Progenitor cell of endocrine pancreas (in vitro differentiated cells): ENCODE data around the gene PLA2G2F. TPM values are rescaled to one million over a fixed set of nuclear protein-coding genes. Genes with fewer than 3 reads are reported as not detected.

Experiments
- DNase-seq: peaks from one replicate; pipeline ENCODE4 v3.0.0; 2021; ENCODE audit warnings: low spot score; ENCODE audit not compliant: unreplicated experiment
- H3K27ac Mint-ChIP-seq: 2 replicates; pipeline ENCODE4 v1.8.0; 2021; ENCODE audit warnings: mild to moderate bottlenecking, moderate library complexity, mixed read lengths
- H3K27me3 Mint-ChIP-seq: 2 replicates; pipeline ENCODE4 v1.8.0; 2021; ENCODE audit warnings: mixed read lengths
- H3K36me3 Mint-ChIP-seq: 2 replicates; pipeline ENCODE4 v1.8.0; 2022; ENCODE audit warnings: mixed read lengths; ENCODE audit not compliant: insufficient read depth
- H3K4me1 Mint-ChIP-seq: 2 replicates; pipeline ENCODE4 v1.8.0; 2021; ENCODE audit warnings: low read depth, mixed read lengths
- H3K4me3 Mint-ChIP-seq: 2 replicates; pipeline ENCODE4 v1.8.0; 2021; ENCODE audit warnings: low read depth, mild to moderate bottlenecking, moderate library complexity, mixed read lengths
- H3K9me3 Mint-ChIP-seq: 2 replicates; pipeline ENCODE4 v1.8.0; 2021; ENCODE audit warnings: low read depth, mixed read lengths
- CTCF ChIP-seq: fragments of 200-600 bp; sonication (generic); IDR thresholded peaks from one replicate; pipeline ENCODE4 v1.5.0; 2021; ENCODE audit warnings: antibody characterized with exemption, mild to moderate bottlenecking; ENCODE audit not compliant: unreplicated experiment
- long read RNA-seq: library from polyadenylated mRNA; unstranded; transcript quantifications from one replicate; pipeline ENCODE4 v2.0.0, GENCODE V29; 2020
- total RNA-seq: library from RNA; stranded (reverse); gene quantifications from 2 replicates; pipeline ENCODE4 v1.2.1, GENCODE V29; 2021

The PLA2G2F gene
- total RNA-seq: not detected in 2 replicates
- long read RNA-seq: 0 reads

GRCh38 chr1:20138961-20139550, at the start of gene PLA2G2F:
TSS of gene PLA2G2F (plus strand) at chr1:20139323. CDS start at chr1:20139428, 105 bp downstream.
- Mint-ChIP-seq H3K4me1 (peaks cover 6% of the 10 kb centered on the region), H3K36me3 (no peaks in the 10 kb centered on the region), H3K4me3 (no peak within 1 kb of the TSS), H3K9me3 (peaks cover 4% of the 10 kb centered on the region), H3K27me3 (peaks cover 17% of the 10 kb centered on the region), H3K27ac (no peak within 1 kb of the TSS)
- no peak for TF ChIP-seq CTCF
- DNase-seq: no peak

DNA sequence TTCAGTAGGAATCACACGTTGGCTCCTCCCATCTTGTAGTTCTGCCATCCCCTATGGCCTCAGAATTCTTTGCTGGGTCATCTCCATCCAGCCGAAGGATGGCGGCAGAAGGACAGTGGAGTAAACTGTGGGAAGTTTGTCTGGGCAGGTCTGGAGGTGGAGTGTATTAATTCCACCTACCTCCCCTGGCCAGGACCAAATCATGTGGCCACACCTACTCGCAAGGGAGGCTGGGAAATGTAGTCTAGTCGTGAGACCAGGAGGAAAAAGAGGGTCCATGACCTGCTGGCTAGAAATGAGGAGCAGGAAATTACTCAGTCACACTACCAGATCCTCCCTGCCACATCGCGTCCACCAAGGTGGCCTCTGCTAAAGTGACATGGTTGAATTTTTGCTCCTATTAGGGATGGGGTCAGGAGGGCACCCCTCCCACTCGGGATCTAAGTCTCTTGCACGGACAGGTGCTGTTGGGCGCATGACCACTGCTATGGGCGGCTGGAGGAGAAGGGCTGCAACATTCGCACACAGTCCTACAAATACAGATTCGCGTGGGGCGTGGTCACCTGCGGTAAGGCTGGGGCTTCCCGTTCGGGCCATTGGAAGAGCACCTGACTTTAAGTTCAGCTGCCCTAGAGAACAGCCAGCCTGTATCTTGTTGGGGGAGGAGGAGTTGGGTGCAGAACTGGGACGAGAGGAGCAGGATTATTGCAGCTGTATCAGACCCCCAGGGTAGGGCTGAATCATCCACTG, 49.6 kb upstream of the PLA2G2F start:
- no peak for DNase-seq

GRCh38 chr1:20090119-20090518, 49.0 kb upstream of the PLA2G2F start:
- H3K9me3 Mint-ChIP-seq: no peaks in the 10 kb centered on the region
- no peak overlapping the region for H3K4me3 Mint-ChIP-seq
- no peaks in the 10 kb centered on the region for H3K4me1 Mint-ChIP-seq
- H3K27me3 Mint-ChIP-seq: peaks cover 40% of the 10 kb centered on the region
- no peak overlapping the region for H3K27ac Mint-ChIP-seq
- TF ChIP-seq CTCF: no peak
- H3K36me3 Mint-ChIP-seq: no peaks in the 10 kb centered on the region
- DNase-seq: no peak

More for the DNA sequence above, 49.6 kb upstream of the PLA2G2F start:
- Mint-ChIP-seq H3K4me1 (no peaks in the 10 kb centered on the region), H3K4me3 (no peak overlapping the region), H3K27me3 (peaks cover 39% of the 10 kb centered on the region), H3K27ac (no peak overlapping the region), H3K9me3 (no peaks in the 10 kb centered on the region), H3K36me3 (no peaks in the 10 kb centered on the region)
- no peak for TF ChIP-seq CTCF

DNA sequence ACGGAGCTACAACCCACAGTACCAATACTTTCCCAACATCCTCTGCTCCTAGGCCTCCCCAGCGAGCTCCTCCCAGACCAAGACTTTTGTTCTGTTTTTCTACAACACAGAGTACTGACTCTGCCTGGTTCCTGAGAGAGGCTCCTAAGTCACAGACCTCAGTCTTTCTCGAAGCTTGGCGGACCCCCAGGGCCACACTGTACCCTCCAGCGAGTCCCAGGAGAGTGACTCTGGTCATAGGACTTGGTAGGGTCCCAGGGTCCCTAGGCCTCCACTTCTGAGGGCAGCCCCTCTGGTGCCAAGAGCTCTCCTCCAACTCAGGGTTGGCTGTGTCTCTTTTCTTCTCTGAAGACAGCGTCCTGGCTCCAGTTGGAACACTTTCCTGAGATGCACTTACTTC, 48.5 kb upstream of the PLA2G2F start:
- H3K9me3 Mint-ChIP-seq: no peaks in the 10 kb centered on the region
- DNase-seq: no peak
- H3K4me3 Mint-ChIP-seq: no peak overlapping the region
- TF ChIP-seq CTCF: no peak
- peaks cover 40% of the 10 kb centered on the region for H3K27me3 Mint-ChIP-seq
- no peak overlapping the region for H3K27ac Mint-ChIP-seq
- H3K36me3 Mint-ChIP-seq: no peaks in the 10 kb centered on the region
- H3K4me1 Mint-ChIP-seq: no peaks in the 10 kb centered on the region

DNA sequence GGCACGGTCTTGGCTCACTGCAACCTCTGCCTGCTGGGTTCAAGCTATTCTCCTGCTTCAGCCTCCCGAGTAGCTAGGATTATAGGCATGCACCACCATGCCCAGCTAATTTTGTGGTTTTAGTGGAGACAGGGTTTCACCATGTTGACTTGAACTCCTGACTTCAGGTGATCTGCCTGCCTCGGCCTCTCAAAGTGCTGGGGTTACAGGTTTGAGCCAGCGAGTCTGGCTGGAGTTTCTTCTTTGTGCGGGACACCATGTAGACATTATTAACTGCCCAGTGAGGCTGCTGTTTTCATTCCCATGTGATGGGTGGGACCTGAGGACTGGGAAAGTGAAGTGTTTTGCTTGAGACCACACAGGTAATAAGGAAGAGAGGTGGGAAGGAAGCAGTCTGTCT, 45.8 kb upstream of the PLA2G2F start:
- peaks cover 11% of the 10 kb centered on the region for H3K9me3 Mint-ChIP-seq
- no peak overlapping the region for H3K4me3 Mint-ChIP-seq
- no peak for TF ChIP-seq CTCF
- no peaks in the 10 kb centered on the region for H3K4me1 Mint-ChIP-seq
- peaks cover 40% of the 10 kb centered on the region for H3K27me3 Mint-ChIP-seq
- no peak overlapping the region for H3K27ac Mint-ChIP-seq
- DNase-seq: no peak
- H3K36me3 Mint-ChIP-seq: no peaks in the 10 kb centered on the region
